Measurements from ENCODE around the gene SPP2. TPM values are rescaled to one million over a fixed set of nuclear protein-coding genes. Genes with fewer than 3 reads are reported as not detected.

SPP2 gene
- total and polyA plus RNA-seq, 2 of the 8 experiments (the other 6 are each of a cell fraction or from before 2014, with no cell fraction given): not detected

DNA sequence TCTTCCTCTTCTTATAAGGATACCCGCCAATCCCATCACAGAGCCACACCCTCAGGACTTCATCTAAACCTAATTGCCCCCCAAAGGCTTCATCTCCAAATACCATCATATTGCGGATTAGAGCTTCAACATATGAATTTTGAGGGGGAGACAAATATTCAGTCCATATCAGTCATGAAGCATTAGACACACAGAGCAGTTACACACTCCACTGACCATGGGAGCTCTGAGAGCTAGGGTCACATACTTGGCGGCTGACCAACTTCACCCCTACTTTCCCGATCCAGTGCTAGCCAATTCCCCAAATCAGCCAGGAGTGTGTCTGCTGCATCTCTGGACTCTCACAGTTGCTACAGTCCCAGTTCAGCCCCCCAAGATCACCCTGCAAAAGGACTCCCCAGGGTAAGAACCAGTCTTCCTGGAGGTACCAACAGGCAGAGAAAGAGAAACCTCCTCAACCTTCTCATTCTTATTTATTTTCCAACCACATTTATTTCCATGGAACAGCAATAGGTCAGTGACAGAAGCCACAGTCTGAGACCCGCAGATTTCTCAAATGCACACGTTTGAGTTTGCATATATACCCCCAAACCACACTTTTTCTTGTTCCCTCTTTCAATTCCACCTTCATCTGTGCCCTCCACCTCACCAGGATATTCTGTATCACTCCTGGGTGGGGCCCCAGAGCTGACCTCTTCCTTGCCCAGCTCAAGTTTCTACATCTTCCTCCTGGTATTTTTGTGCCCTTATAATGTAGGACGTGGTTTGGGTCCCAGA, 33.3 kb downstream of the SPP2 start:
- FAIRE-seq (no peak), DNase-seq (ENCODE audit: low read depth in 1 of 2, low spot score in 2 of 2) (no peak)
- WGBS, 2 experiments (ENCODE audit: extremely low coverage in 1 of 2, insufficient coverage in 1 of 2, insufficient read length in 1 of 2, insufficient replicate concordance in 2 of 2, low coverage in 1 of 2, low lambda C conversion rate in 2 of 2, missing lambda C conversion rate in 1 of 2): 89% methylated on average over 7 of the region's 7 CpGs; no CpG with 5 or more reads in 1 of the 2 experiments
- TF ChIP-seq GTF2F1 (IDR thresholded peaks at IDR 0.05; ENCODE audit: borderline replicate concordance, low read depth, low read length): no peak
- no peak for TF ChIP-seq EGR1 (IDR thresholded peaks at IDR 0.05; ENCODE audit: borderline replicate concordance, low read depth, low read length)
- TF ChIP-seq SRF (IDR thresholded peaks at IDR 0.05; ENCODE audit: low read depth, low read length): no peak
- no peak for TF ChIP-seq CBX8 (IDR thresholded peaks at IDR 0.05; ENCODE audit: borderline replicate concordance, low read depth, low read length)
- TF ChIP-seq, protein P1, sequence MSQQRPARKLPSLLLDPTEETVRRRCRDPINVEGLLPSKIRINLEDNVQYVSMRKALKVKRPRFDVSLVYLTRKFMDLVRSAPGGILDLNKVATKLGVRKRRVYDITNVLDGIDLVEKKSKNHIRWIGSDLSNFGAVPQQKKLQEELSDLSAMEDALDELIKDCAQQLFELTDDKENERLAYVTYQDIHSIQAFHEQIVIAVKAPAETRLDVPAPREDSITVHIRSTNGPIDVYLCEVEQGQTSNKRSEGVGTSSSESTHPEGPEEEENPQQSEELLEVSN (IDR thresholded peaks at IDR 0.05): no peak
- TF ChIP-seq RBBP5 (IDR thresholded peaks at IDR 0.05; ENCODE audit: borderline replicate concordance, low read depth, low read length): no peak
- no peak for TF ChIP-seq RNF2 (IDR thresholded peaks at IDR 0.05; ENCODE audit: borderline replicate concordance, low read depth, low read length, missing control alignments, poor library complexity, severe bottlenecking)
- TF ChIP-seq CEBPB (IDR thresholded peaks at IDR 0.05; ENCODE audit: low read depth, low read length): no peak
- no peak for TF ChIP-seq CHD2 (IDR thresholded peaks at IDR 0.05; ENCODE audit: low read length)
- TF ChIP-seq CTBP2 (IDR thresholded peaks at IDR 0.05; ENCODE audit: borderline replicate concordance, insufficient read depth, insufficient read length, low read length): no peak
- TF ChIP-seq, protein P2, sequence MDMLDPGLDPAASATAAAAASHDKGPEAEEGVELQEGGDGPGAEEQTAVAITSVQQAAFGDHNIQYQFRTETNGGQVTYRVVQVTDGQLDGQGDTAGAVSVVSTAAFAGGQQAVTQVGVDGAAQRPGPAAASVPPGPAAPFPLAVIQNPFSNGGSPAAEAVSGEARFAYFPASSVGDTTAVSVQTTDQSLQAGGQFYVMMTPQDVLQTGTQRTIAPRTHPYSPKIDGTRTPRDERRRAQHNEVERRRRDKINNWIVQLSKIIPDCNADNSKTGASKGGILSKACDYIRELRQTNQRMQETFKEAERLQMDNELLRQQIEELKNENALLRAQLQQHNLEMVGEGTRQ (IDR thresholded peaks at IDR 0.05; ENCODE audit: low read length): no peak

More for the DNA sequence above, 33.3 kb downstream of the SPP2 start:
- no peaks in the 10 kb centered on the region for H3K23me2 ChIP-seq (ENCODE audit: low read depth, low read length)
- no peak overlapping the region for H2BK20ac ChIP-seq (ENCODE audit: low read length)
- H2AK5ac ChIP-seq (ENCODE audit: low read depth, low read length): no peak overlapping the region
- no peak overlapping the region for H3K18ac ChIP-seq (ENCODE audit: extremely low read depth, low read length)
- no peaks in the 10 kb centered on the region for H4K20me1 ChIP-seq (replicated peaks in 1 of 2; ENCODE audit: control insufficient read depth in 1 of 2, insufficient read depth in 2 of 2, low read length in 2 of 2)
- no peaks in the 10 kb centered on the region for H3K9me3 ChIP-seq (ENCODE audit: insufficient read depth in 2 of 2, low read depth in 1 of 2, low read length in 1 of 2)
- no peak overlapping the region for H3K9ac ChIP-seq (replicated peaks in 1 of 4; ENCODE audit: extremely low read depth in 1 of 4, low read depth in 3 of 4, low read length in 3 of 4)
- H3K79me2 ChIP-seq (ENCODE audit: control insufficient read depth in 1 of 2, insufficient read depth in 2 of 2, low read length in 2 of 2): no peaks in the 10 kb centered on the region
- H3K36me3 ChIP-seq (ENCODE audit: control insufficient read depth in 2 of 4, insufficient read depth in 4 of 4, low read length in 3 of 4): no peaks in the 10 kb centered on the region
- H2BK5ac ChIP-seq (ENCODE audit: low read depth, low read length): no peak overlapping the region
- H2AFZ ChIP-seq (ENCODE audit: low read length): no peak overlapping the region
- no peaks in the 10 kb centered on the region for H3K27me3 ChIP-seq (replicated peaks in 1 of 4; ENCODE audit: control insufficient read depth in 3 of 4, extremely low read depth in 1 of 4, insufficient read depth in 3 of 4, low read length in 3 of 4)
- no peak overlapping the region for H3K23ac ChIP-seq (ENCODE audit: insufficient read length)
- no peak overlapping the region for H4K8ac ChIP-seq (ENCODE audit: extremely low read depth, insufficient read depth, low read length)
- no peak overlapping the region for H2BK15ac ChIP-seq (ENCODE audit: low read length)
- CTCF ChIA-PET (ENCODE audit: partially characterized antibody): interaction anchor here (0.8 kb wide), 1 partner anchor 898 kb away, joined by 3 read pairs; no protein-coding TSS in a partner anchor
- H4K5ac ChIP-seq (ENCODE audit: insufficient read length, low read depth, low read length): no peak overlapping the region
- H3K14ac ChIP-seq (ENCODE audit: insufficient read length): no peak overlapping the region
- no peak overlapping the region for H3K27ac ChIP-seq (ENCODE audit: low read depth, low read length)
- H3K79me1 ChIP-seq (ENCODE audit: low read depth, low read length): no peaks in the 10 kb centered on the region
- no peak overlapping the region for H3K4me2 ChIP-seq (ENCODE audit: insufficient read depth in 1 of 2, low read depth in 2 of 2, low read length in 2 of 2)
- H4K91ac ChIP-seq (replicated peaks; ENCODE audit: insufficient read length, low read length): no peak overlapping the region
- no peaks in the 10 kb centered on the region for H3K4me1 ChIP-seq (replicated peaks in 1 of 4; ENCODE audit: control insufficient read depth in 3 of 4, insufficient read depth in 4 of 4, low read length in 3 of 4)
- H3K56ac ChIP-seq (replicated peaks; ENCODE audit: insufficient read length, low read depth, low read length): no peak overlapping the region
- POLR2A ChIA-PET (ENCODE audit: partially characterized antibody): no interaction called here
- no peak overlapping the region for H3K4ac ChIP-seq (replicated peaks; ENCODE audit: insufficient read length, low read depth, low read length)
- no peak overlapping the region for H2BK12ac ChIP-seq (ENCODE audit: low read depth, low read length)
- no peak overlapping the region for H3K4me3 ChIP-seq (ENCODE audit: extremely low read depth in 1 of 4, insufficient read depth in 2 of 4, low read depth in 3 of 4, low read length in 4 of 4)
- no peak overlapping the region for H2BK120ac ChIP-seq (replicated peaks; ENCODE audit: low read depth, low read length)

Measured in H1 (cell line).